ENCODE results near the gene NLGN1.

Gene NLGN1

DNA sequence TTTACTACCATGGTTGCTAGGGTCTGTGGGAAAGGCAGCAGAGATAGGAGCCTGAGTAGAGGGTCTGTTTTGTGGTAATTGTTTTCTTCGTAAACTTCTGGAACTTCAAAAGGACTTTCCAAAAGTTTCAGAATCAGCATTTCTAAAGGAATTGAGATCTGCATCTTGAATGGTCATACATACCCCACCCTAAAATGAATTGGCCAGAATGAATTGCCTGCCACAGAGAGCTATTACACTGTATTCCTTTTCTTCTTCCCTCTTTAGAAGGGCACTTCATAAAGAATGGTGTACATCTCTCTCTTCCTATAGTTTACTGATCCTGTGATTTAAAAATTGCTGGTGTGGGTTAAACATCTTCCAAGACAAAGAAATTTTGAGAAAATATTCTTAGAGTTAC lies 525.7 kb downstream of the NLGN1 start:
- no peak for DNase-seq

DNA sequence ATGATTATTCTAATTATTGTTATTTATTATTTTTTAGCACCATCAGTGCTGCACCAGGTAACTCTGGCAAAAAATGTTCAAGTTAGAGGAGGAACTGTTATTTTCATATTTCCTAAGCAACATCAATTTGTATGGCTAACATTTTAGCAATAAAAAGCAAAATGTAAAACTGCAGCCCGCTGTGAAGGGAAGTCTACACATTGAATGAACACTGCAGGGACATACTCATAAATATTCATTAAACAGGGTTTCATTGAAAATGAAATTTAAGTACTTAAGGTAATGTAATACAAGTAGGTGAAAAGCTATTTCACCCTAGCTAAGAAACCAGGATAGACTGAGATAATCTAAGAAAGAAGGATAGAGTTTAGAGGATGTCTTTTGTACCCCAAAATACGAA lies 532.7 kb downstream of the NLGN1 start:
- DNase-seq = no peak

- DNase-seq = no peak
These were observed 535.1 kb downstream of the NLGN1 start for GRCh38 chr3:173932624-173933023.

DNA sequence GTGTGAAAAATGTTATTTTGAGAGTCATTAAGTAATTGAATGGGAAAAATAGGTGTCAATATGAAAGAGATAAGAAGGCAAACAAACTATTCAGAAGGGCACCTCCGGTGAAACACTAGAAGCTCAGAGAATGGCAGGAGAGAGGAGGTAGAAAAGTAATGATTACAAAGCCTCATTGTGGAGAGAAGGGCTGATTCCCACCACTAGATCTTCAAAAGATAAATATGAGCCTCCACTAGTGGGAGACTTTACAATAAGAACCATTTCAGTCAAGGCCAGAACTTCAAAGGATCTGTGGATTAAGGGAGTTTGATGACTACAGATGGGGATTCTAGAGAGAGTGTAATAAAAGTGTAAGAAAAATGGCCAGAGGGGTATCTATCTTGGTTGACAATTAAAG lies 535.6 kb downstream of the NLGN1 start:
- no peak for DNase-seq

DNA sequence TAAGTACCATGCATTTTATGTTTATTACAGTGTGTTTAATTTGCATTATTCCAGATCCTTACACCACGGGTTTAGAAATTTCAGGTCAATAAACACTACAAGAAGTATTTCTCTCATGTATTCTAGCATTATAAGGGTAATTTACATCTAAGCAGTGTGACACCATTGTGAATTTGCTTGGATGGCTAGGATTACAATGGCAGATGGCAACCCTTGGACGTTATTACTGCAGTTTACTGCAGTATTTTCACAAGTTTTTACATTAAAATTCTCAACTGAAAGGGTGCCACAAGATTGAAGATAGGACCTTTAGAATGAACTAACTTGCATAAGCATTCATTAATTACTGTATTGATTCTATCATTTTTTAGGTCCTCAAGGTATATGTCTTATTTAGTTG lies 538.8 kb downstream of the NLGN1 start:
- no peak for DNase-seq

GRCh38 chr3:173938159-173938558 lies 540.6 kb downstream of the NLGN1 start:
- DNase-seq = no peak

DNA sequence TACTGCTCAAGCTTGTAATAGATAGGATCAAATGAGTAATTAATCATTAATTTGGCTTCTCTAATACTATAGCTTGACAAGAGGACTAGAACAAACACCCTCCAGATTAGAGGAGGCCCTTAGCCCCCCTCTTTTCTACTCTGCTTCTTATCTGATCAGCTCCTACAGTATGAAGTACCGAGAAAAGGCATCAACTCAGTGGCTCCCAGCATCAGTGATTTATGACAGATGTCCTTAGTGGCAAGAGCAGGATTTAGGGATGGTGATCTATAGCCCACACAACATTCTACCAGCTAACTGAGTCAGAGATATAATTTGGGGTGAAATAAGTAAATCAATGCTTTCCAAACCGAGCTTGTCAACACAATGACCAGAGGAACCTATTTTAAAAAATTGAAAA lies 541.1 kb downstream of the NLGN1 start:
- DNase-seq = no peak

GRCh38 chr3:173939331-173939730 lies 541.8 kb downstream of the NLGN1 start:
- DNase-seq = no peak

- DNase-seq = no peak
These were observed 545.7 kb downstream of the NLGN1 start for GRCh38 chr3:173943264-173943663.

DNA sequence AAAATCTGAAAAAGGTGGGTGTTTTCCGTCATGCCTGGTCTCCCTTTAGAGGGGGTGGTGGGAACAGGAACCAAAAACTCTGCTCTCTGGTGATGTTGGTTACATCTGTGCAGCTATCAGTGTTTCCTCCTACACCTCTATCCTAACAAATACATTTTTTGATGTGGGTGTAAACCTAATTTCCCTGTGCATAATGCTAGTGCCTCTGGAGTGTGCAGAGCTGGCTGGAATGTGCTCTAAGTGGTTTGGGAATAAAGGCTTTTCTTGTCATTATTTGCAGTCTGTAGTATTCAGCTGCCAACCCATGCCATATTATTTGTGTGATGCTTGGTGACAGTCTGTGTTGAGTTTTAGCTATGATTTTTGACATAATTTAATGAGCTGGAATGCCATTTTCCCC lies 547.6 kb downstream of the NLGN1 start:
- no peak for DNase-seq

GRCh38 chr3:173945806-173946205 lies 548.3 kb downstream of the NLGN1 start:
- DNase-seq = no peak

GRCh38 chr3:173954647-173955046 lies 557.1 kb downstream of the NLGN1 start:
- DNase-seq = no peak

DNA sequence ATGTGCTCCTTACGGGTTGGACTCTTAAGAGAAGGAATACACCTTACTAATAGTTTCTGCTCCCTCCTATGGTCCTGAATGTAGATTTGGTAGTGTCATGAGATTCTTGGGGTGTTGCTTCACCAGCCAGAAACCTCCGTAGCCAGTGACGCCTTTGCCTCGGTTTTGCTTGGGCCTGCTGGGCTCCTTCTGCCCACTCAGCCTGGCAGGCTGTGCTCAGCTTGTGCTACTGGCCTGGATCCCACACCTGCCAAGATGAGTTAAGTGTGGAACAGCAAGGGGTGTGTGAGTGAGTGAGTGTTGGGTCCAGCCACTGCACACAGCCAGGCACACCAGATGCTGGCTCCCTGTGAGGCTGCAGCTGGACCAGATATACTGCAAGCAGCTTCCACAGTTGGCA lies 560.1 kb downstream of the NLGN1 start:
- no peak for DNase-seq

- no peak for DNase-seq
These were observed 561.3 kb downstream of the NLGN1 start for GRCh38 chr3:173958805-173959204.

DNA sequence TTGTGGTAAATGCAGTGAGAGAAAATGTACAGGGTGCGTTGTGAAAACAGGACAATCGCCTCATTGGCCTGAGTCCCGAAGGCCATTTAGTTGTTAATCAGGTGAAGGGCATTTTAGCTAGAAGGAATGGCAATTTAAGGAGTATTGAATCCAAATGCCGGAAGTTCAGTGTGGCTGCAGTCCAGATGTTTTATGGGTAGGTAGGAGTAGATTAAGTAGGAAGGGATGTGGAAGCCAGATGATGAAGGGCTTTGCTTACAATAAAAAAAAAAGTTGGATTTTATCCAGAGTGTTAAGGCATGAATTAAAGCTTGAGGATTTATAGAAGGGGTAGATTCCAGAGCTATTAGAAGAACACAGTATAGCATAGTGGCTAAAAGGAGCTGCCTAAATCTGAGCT lies 572.7 kb downstream of the NLGN1 start:
- DNase-seq = no peak

DNA sequence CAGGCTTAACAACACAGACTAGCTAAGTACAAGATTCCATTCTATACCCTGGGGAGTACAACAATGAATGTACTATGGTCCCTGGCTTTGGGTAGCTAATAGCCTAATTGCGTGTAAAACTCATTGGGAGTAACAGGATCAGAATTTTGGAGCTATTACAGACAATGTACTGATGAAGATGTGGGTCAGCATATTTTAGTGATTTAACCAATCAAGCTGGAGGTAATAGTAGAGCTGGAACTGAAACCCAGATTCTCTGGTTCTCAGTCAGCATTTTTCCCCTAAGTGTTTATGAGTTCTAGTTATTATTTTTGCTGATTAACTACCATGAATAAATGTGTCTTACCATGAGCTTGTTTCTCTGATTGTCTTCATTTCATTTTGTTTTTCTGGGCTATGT lies 578.7 kb downstream of the NLGN1 start:
- no peak for DNase-seq

GRCh38 chr3:173977747-173978146 lies 580.2 kb downstream of the NLGN1 start:
- no peak for DNase-seq

DNA sequence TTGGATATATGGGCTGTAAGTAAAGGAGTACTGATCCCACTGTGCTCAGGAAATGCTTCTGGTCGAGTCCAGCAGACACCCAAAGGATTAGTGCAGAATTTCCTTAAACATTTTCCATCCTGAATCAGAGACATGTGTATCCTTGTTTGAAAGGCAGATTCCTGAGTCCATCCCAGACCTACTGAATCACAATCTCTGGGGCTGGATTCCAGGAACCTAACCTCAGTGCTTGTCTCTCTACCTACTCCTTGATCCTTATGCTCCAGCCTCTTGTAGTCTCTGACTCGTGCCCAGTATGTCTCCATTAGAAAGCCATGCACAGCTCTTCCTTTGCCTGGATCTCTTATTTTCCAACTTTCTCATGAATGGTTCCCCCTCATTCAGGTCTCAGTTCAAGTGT lies 585.8 kb downstream of the NLGN1 start:
- DNase-seq = no peak

DNA sequence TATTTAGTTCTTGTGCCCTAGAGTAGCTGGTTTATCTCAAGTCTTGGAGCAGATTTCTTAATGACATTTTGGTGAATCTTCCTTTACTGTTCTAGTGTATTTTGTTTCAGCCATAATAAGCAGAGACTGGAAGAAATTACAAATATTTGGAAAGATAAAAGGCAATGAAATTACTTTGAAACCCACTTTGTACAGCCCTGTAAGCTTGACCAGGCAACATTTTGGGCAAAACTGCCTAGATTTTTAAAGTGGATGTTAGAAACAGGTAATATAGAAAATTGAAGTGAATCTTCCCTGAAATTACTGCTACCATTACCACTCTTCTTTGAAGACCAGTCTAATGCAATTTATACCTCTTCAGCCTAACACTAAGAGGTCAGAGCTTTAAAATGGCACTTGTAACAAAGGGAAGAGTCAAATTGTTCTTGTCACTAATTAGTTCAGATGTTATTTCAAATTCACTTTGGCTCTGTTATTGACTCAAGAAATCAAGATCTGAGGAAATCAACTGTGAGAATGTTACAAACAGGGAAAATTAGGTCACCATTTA lies 589.4 kb downstream of the NLGN1 start:
- DNase-seq = no peak

- no peak for DNase-seq
These were observed 591.4 kb downstream of the NLGN1 start for GRCh38 chr3:173988909-173989308.

DNA sequence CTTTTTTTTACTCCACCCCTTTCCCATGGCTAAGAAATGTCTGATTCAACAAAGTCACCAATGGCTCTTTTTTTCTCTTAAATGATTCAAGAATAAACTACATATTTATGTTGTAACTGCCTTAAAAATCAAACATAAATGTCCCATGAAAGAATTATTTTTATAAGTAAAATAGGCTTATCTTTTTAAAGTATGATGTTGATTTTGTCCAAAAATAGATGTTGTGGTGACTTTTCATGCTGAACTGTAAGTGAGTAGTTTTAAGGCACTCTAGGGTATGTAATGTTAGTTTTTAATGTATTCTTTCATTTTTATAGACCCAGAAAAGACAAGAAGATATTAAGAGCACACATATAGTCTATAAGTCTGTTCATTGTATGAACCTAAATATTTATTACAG lies 594.9 kb downstream of the NLGN1 start:
- DNase-seq = no peak

DNA sequence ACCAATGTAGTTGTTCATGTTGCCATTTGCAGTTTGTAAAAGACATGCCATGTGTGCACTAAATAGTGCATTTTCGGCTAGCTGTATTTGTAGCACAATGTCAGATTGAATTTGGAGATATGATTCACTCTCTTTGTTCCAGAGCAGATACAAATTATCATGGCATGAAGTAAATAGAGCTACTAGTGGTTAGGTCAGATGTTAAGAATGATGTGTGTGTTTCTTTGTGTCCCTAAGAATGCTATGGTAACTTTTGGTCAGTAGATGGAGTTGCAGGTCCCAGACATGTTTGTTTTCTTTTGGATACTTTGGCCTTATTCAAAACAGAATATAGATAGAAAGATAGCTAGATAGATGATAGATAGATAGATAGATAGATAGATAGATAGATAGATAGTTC lies 595.8 kb downstream of the NLGN1 start:
- no peak for DNase-seq

GRCh38 chr3:174000675-174001074 lies 603.1 kb downstream of the NLGN1 start:
- DNase-seq = no peak

- no peak for DNase-seq
These were observed 605.0 kb downstream of the NLGN1 start for GRCh38 chr3:174002543-174002942.

DNA sequence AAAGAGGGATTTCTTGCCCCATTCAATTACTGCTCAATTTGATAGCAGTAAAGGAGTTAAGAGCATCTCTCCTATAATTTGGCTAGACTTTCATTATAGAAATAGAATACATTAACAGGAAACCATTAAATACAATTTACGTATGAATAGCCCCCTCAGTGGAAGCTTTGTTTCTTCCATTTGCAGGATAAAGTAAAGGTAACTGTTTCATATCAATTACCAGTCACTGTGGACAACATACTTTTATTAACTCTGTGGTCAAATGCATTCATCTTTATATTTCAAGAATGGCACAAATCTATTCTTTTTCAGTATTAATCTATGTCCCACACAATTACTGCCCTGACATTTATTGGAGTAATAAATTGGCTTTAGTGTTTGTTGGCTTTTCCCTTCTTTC lies 613.4 kb downstream of the NLGN1 start:
- DNase-seq = no peak

- no peak for DNase-seq
These were observed 618.6 kb downstream of the NLGN1 start for GRCh38 chr3:174016186-174016585.
